Measurements from ENCODE around the gene EGR2. TPM values are rescaled to one million over a fixed set of nuclear protein-coding genes. Genes with fewer than 3 reads are reported as not detected.
"Not testable (repeated sequence)": the region's sequence is repeated elsewhere in the genome, so short reads cannot be mapped to it uniquely, and the experiment has no call there.

EGR2 gene
- total RNA-seq, 1 donor = 11.9 TPM

DNA sequence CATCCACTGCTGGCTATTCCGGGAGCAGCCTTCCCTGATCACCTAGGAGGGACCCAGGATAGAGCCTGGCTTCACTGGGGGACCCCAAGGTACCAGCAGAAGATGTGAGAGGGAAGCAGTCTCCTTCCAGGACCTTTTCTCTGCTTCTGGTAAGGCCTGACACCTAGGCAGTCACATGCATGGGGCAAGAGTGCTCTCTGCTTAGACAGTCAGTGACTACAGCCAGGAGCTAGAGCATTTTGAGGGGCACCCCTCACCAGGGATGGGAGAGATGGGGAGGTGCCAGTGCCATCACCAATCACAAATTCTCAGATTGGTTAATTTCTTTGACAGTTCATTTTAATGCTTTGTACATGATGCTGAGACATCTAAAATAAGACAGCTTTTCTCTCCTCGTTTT is 25.6 kb downstream of the EGR2 start:
- Histone ChIP-seq H3K4me1 (ENCODE audit: insufficient read depth, low read length) (no peaks in the 10 kb centered on the region), H3K27me3 (ENCODE audit: insufficient read depth, low read length) (no peaks in the 10 kb centered on the region), H3K9me3 (ENCODE audit: low read depth, low read length) (no peaks in the 10 kb centered on the region), H3K4me3 (ENCODE audit: low read length) (no peak overlapping the region)

DNA sequence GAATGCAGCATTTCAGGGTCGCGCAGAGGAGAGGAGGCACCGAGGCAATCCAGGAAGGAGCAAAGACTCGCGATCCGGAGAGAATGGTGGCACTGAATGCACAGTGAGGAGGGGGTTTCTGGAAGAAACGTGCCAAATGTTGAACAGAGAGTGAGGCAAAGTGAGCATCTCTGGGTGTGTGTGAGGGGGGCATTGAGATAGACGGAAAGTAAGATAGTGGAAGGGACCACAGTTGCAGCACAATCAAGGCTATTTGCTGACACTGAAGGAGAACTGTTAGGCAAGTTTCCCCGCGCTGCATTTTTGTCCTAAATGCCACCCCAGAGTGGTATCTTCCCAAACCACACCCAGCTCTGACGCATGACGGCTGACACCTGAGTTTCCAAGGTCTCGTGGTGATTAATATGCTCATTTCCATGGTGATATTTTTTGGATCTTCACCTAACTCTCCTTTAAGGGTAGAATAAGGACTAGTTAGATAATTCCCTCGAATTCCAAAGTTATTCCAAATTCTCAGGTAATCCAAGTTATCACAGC is 26.1 kb downstream of the EGR2 start:
- Histone ChIP-seq H3K27me3 (ENCODE audit: insufficient read depth, low read length) (no peaks in the 10 kb centered on the region), H3K4me1 (ENCODE audit: insufficient read depth, low read length) (no peaks in the 10 kb centered on the region), H3K9me3 (ENCODE audit: low read depth, low read length) (no peaks in the 10 kb centered on the region), H3K4me3 (ENCODE audit: low read length) (no peak overlapping the region)

DNA sequence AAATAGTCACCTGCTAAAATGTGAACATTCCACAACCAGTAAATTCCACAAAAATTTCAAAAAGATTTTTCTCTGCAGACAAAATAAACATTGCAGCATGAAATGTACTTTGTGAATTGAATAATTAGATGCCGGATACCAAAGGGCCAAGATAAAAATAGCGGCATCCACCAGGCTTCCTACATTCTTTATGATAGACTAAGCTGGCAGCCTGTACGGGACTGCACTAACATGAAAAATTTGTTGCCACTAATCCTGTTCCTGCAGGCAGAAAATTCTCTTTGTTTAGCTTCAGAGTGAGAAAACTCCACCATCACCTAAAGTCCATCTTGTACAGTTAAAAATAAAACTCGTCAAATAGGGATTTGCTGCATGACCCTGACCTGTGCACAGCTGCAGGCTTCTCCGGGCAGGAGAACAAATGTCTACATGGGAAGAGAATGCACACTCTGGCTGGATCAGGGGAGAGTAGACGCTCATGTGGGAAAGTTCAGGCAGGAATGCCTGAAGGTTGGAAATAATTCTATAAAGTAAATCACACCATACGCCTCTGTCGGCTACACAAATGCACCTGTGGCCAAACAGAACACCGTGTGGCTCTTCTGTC is 27.2 kb downstream of the EGR2 start:
- Histone ChIP-seq H3K4me3 (ENCODE audit: low read length) (no peak overlapping the region), H3K9me3 (ENCODE audit: low read depth, low read length) (no peaks in the 10 kb centered on the region), H3K27me3 (ENCODE audit: insufficient read depth, low read length) (no peaks in the 10 kb centered on the region), H3K4me1 (ENCODE audit: insufficient read depth, low read length) (no peaks in the 10 kb centered on the region)

DNA sequence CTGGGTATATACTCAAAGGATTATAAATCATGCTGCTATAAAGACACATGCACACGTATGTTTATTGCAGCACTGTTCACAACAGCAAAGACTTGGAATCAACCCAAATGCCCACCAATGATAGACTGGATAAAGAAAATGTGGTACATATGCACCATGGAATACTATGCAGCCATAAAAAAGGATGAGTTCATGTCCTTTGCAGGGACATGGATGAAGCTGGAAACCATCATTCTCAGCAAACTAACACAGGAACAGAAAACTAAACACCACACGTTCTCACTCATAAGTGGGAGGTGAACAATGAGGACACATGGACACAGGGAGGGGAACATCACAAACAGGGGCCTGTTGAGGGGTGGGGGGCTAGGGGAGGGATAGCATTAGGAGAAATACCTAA is 27.9 kb downstream of the EGR2 start:
- H3K4me3 ChIP-seq (ENCODE audit: low read length); H3K4me1 ChIP-seq (ENCODE audit: insufficient read depth, low read length); H3K27me3 ChIP-seq (ENCODE audit: insufficient read depth, low read length); H3K9me3 ChIP-seq (ENCODE audit: low read depth, low read length): not testable (repeated sequence)

DNA sequence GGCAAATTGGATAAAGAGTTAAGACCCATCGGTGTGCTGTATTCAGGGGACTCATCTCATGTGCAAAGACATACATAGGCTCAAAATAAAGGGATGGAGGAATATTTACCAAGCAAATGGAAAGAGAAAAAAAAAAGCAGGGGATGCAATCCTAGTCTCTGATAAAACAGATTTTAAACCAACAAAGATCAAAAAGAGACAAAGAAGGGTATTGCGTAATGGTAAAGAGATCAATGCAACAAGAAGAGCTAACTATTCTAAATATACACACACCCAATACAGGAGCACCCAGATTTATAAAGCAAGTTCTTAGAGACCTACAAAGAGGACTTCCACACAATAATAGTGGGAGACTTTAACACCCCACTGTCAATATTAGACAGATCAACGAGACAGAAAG is 31.6 kb downstream of the EGR2 start:
- H3K27me3 ChIP-seq (ENCODE audit: insufficient read depth, low read length); H3K4me3 ChIP-seq (ENCODE audit: low read length); H3K4me1 ChIP-seq (ENCODE audit: insufficient read depth, low read length); H3K9me3 ChIP-seq (ENCODE audit: low read depth, low read length): not testable (repeated sequence)

DNA sequence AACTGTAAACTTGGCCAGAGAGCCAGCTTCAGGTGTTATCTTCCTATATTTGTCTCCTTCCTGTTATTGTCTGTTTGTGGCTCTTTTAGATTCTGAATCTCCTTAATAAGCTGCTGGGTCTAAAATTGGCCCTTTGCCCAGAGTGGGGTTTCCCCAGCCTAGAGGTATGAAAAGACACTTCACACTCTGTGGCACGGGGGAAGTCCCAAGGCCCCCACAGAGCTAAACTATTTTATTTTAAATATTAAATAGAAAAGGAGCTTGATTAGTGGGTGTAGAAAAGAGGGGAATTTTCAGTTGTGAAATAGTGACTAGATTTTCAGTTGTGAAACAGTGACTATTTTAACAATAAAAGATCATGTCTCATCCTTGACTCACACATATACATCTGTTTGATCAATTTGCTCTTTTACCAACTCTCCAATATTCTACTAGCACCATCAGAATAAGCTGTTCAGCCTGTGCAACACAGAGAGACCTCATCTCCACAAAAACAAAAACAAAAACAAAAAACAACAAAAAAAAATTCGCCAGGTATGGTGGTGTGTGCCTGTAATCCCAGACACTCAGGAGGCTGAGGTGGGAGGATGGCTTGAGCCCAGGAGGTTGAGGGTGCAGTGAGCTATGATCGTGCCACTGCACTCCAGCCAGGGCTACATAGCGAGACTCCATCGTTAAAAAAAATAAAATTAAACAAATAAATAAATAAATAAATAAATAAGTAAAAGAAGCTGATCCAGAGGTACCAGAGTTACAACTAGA is 36.5 kb downstream of the EGR2 start:
- no peaks in the 10 kb centered on the region for H3K27me3 ChIP-seq (ENCODE audit: insufficient read depth, low read length)
- no peak overlapping the region for H3K4me3 ChIP-seq (ENCODE audit: low read length)
- H3K9me3 ChIP-seq (ENCODE audit: low read depth, low read length) = no peaks in the 10 kb centered on the region
- H3K4me1 ChIP-seq (ENCODE audit: insufficient read depth, low read length) = peaks cover 14% of the 10 kb centered on the region

DNA sequence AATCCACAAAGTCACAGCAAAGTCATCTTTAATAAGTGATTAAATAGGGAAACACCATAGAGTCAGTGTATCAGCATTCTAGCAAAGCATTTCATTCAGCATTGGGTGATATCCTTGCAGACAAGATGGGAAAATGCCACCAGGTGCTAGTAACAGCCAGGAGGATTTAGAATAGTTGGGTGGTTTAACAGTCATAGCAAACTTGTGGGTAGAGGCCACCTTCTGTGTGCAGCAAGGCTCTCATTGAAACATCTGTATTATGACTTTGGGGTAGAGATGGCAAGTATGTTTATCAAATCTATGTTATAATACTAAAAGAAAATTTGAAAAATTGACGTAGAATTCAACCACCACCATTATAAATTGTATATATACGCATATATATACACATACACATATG is 38.0 kb downstream of the EGR2 start:
- no peaks in the 10 kb centered on the region for H3K9me3 ChIP-seq (ENCODE audit: low read depth, low read length)
- no peak overlapping the region for H3K4me3 ChIP-seq (ENCODE audit: low read length)
- peaks cover 14% of the 10 kb centered on the region for H3K4me1 ChIP-seq (ENCODE audit: insufficient read depth, low read length)
- no peaks in the 10 kb centered on the region for H3K27me3 ChIP-seq (ENCODE audit: insufficient read depth, low read length)

DNA sequence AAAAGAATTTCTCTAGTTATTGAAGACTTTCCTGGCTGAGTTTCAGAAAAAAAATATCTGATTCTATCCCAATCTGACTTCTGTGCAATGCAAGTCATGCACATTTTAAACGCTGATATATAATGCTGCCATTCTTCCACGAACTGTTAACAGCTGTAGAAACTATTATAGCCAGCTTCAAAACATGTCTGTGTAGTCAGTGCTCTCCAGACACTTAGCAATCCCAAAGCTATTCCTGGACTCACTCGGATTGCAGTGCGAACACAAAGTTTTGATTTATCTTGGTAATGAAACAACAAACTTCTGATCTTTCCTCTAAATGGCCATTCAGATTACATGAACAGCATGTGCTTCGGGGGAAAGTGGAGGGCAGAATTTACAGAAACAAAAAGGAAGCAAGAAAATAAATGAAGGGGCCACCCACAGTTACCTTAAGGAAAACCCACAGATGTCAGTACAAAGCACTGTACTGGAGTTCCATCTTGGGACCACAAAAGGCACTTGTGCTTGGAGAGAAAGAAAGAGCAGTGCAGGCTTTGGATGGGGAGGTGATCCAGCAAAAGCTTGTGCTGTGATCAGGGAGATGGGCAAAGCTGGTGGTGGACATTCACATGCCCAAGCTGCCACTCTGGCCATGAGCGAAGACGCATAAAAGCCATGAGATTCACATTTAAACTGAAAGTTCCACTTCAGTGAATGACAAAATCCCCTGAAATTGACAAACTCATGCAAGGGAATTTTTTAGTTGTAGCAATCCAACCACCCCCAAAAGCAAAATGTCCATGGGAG is 43.8 kb downstream of the EGR2 start:
- Histone ChIP-seq H3K4me1 (ENCODE audit: insufficient read depth, low read length) (no peaks in the 10 kb centered on the region), H3K27me3 (ENCODE audit: insufficient read depth, low read length) (no peaks in the 10 kb centered on the region), H3K9me3 (ENCODE audit: low read depth, low read length) (no peaks in the 10 kb centered on the region), H3K4me3 (ENCODE audit: low read length) (no peak overlapping the region)

DNA sequence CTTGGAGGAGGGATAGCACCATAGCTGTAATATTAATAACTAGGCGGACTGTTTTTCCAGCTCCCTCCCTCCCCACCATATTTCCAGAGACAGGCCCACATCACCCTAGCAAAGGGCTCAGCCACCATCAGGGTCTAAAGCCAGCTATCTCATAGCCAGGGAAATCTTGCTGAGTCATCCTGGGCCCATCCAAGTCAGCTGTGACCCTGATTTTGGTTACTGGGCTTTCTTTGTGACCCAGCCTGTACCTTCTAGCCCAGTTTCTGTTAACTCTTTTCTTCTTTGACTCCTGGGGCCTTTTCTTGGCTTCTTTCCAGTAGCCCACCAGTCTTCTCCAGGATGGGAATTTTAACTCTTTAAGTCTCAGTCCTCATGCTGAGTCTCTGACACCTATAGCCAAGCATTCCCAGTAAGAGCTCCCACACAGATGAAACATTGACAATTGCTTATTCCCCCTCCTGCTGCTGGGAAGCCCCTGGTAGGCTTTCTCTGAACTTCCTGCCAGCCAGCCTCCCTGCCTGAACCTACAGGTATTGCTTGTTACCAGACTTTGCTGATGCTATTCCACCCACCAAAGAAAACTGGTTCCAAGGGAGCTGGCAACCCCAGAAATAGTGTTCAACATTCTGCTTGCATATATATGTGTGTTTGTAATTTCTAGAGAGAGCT is 46.5 kb downstream of the EGR2 start:
- H3K9me3 ChIP-seq (ENCODE audit: low read depth, low read length) = no peaks in the 10 kb centered on the region
- no peak overlapping the region for H3K4me3 ChIP-seq (ENCODE audit: low read length)
- no peaks in the 10 kb centered on the region for H3K4me1 ChIP-seq (ENCODE audit: insufficient read depth, low read length)
- no peaks in the 10 kb centered on the region for H3K27me3 ChIP-seq (ENCODE audit: insufficient read depth, low read length)

DNA sequence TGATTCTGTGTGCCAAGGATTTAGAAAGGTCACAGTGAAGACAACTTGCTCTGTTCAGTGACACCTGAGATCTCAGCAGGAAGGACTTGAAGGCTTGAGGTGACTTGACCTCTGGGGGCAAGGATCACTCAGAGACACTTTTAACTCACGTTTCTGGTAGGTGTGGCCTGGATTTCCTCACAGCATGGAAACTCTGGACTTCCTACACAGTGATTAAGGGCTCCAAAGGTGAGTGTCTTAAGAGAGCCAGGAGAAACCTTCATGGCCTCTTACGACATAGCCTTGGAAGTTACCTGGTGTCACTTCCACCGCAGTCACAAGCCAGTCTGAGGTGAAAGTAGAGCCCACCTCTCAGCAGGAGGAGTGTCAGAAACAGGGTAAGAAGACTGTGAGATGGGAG is 49.8 kb downstream of the EGR2 start:
- no peak overlapping the region for H3K4me3 ChIP-seq (ENCODE audit: low read length)

DNA sequence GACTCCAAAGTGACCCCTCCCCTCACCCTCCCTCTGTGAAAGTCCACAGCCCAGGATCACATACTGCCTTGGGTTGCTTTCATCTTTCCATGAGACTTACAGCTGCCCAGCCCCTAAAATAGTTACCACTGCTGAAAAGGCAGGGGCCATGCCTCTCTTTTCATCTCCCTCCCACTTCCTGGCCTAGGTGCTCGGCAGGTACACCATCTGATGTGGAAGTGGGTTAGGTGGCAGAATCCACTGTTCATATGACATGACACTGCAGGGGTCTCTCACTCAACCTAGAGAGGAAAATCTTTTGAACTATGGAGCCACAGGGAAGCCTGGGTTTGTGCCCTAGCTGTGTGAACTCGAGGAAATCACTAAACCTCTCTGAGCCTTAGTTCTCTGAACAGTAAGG is 50.4 kb downstream of the EGR2 start:
- Histone ChIP-seq H3K4me3 (ENCODE audit: low read length) (no peak overlapping the region), H3K27me3 (ENCODE audit: insufficient read depth, low read length) (no peaks in the 10 kb centered on the region), H3K4me1 (ENCODE audit: insufficient read depth, low read length) (peaks cover 7% of the 10 kb centered on the region), H3K9me3 (ENCODE audit: low read depth, low read length) (no peaks in the 10 kb centered on the region)

More for the DNA sequence above, 49.8 kb downstream of the EGR2 start:
- Histone ChIP-seq H3K4me1 (ENCODE audit: insufficient read depth, low read length) (peaks cover under 1% of the 10 kb centered on the region), H3K27me3 (ENCODE audit: insufficient read depth, low read length) (no peaks in the 10 kb centered on the region), H3K9me3 (ENCODE audit: low read depth, low read length) (no peaks in the 10 kb centered on the region)

DNA sequence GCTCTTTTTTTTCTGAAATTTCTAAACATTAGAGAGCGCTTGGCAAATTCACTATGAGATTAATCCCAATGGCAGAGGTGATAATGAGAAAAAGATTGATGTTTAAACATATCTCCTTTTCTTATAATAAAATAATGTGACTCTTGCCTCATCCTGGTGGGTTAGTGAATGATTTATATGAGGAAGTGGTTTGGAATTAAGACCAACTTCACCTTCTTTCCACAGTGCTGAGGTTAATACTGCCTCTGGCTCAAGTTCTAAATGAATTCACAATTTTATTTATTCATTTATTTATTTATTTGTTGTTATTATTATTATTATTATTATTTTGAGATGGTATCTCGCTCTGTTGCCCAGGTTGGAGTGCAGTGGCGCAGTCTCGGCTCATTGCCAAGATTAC is 52.2 kb downstream of the EGR2 start:
- Histone ChIP-seq H3K27me3 (ENCODE audit: insufficient read depth, low read length) (no peaks in the 10 kb centered on the region), H3K4me1 (ENCODE audit: insufficient read depth, low read length) (peaks cover 22% of the 10 kb centered on the region), H3K4me3 (ENCODE audit: low read length) (no peak overlapping the region), H3K9me3 (ENCODE audit: low read depth, low read length) (no peaks in the 10 kb centered on the region)

DNA sequence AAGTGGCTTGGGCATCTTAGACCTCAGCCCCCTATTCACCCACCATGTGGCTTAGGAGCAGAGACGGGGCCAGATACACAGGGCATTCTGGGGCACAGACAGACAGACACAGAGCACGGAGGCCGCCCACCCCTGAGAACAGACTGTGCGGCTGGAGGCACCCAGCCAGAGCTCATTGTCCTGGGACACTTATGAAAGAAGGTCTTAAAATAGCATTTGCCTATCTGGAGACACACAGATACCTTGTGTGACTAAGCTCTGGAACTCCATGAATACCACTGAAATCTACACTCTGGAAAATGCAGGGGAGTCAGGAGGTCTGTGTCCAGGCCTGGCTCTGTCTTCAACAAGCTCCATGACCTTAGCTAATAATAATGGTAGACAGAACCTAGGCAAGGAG is 53.0 kb downstream of the EGR2 start:
- H3K4me1 ChIP-seq (ENCODE audit: insufficient read depth, low read length) = peaks cover 22% of the 10 kb centered on the region
- no peaks in the 10 kb centered on the region for H3K27me3 ChIP-seq (ENCODE audit: insufficient read depth, low read length)
- no peak overlapping the region for H3K4me3 ChIP-seq (ENCODE audit: low read length)
- H3K9me3 ChIP-seq (ENCODE audit: low read depth, low read length) = no peaks in the 10 kb centered on the region
